ENCODE data around the gene ZNF571. TPM values are rescaled to one million over a fixed set of nuclear protein-coding genes. Genes with fewer than 3 reads are reported as not detected.

Gene ZNF571
- total RNA-seq, 1 experiment from 2014 or later = 6.2 TPM

DNA sequence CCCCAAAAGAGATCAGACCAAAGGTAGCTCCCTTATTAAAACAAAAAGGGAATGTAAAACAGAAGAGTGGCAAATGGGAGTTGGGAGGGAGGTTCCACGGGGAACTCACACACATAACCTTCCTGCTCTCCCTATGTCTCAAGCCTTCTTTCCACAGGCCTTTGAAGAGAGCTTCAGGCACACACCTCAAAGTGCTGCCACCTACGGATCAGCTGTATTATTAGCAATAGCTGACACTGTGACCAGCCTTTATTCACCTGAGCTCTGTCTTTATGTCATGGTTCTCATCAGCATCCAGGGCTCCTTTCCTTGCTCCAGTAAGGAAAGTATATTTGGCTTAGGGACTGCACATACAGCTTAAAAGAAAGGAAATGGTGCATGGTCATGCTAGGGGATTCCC lies 11.3 kb downstream of the ZNF571 start:
- ChIA-PET POLR2A (no interaction called here), CTCF (no interaction called here)
- ATAC-seq (no peak), DNase-seq (ENCODE audit: low read depth, low spot score) (no peak)
- Histone ChIP-seq H3K4me1 (ENCODE audit: control insufficient read depth, insufficient read depth, low read length) (no peaks in the 10 kb centered on the region), H3K4me3 (ENCODE audit: low read depth in 2 of 2, low read length in 2 of 2) (no peak overlapping the region), H3K27me3 (ENCODE audit: control insufficient read depth, insufficient read depth, low read length) (no peaks in the 10 kb centered on the region), H3K27ac (ENCODE audit: low read length) (no peak overlapping the region), H3K36me3 (ENCODE audit: control insufficient read depth, insufficient read depth, low read length) (no peaks in the 10 kb centered on the region), H3K9me3 (ENCODE audit: control insufficient read depth, insufficient read depth, low read depth, low read length) (peaks cover 74% of the 10 kb centered on the region)
- BruUV-seq (replicated peaks) = no TSS peak
- intact Hi-C loops (cut with micrococcal nuclease; ENCODE audit: unreplicated experiment) = no loop called here
- no peak for TF ChIP-seq SIN3A (IDR thresholded peaks at IDR 0.05; ENCODE audit: borderline replicate concordance, insufficient read depth, low read depth, low read length)
- TF ChIP-seq, protein P1, sequence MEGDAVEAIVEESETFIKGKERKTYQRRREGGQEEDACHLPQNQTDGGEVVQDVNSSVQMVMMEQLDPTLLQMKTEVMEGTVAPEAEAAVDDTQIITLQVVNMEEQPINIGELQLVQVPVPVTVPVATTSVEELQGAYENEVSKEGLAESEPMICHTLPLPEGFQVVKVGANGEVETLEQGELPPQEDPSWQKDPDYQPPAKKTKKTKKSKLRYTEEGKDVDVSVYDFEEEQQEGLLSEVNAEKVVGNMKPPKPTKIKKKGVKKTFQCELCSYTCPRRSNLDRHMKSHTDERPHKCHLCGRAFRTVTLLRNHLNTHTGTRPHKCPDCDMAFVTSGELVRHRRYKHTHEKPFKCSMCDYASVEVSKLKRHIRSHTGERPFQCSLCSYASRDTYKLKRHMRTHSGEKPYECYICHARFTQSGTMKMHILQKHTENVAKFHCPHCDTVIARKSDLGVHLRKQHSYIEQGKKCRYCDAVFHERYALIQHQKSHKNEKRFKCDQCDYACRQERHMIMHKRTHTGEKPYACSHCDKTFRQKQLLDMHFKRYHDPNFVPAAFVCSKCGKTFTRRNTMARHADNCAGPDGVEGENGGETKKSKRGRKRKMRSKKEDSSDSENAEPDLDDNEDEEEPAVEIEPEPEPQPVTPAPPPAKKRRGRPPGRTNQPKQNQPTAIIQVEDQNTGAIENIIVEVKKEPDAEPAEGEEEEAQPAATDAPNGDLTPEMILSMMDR (IDR thresholded peaks at IDR 0.05) = peak; percentile 19; the same call in 1 of the 2 replicates
- TF ChIP-seq, protein P2, sequence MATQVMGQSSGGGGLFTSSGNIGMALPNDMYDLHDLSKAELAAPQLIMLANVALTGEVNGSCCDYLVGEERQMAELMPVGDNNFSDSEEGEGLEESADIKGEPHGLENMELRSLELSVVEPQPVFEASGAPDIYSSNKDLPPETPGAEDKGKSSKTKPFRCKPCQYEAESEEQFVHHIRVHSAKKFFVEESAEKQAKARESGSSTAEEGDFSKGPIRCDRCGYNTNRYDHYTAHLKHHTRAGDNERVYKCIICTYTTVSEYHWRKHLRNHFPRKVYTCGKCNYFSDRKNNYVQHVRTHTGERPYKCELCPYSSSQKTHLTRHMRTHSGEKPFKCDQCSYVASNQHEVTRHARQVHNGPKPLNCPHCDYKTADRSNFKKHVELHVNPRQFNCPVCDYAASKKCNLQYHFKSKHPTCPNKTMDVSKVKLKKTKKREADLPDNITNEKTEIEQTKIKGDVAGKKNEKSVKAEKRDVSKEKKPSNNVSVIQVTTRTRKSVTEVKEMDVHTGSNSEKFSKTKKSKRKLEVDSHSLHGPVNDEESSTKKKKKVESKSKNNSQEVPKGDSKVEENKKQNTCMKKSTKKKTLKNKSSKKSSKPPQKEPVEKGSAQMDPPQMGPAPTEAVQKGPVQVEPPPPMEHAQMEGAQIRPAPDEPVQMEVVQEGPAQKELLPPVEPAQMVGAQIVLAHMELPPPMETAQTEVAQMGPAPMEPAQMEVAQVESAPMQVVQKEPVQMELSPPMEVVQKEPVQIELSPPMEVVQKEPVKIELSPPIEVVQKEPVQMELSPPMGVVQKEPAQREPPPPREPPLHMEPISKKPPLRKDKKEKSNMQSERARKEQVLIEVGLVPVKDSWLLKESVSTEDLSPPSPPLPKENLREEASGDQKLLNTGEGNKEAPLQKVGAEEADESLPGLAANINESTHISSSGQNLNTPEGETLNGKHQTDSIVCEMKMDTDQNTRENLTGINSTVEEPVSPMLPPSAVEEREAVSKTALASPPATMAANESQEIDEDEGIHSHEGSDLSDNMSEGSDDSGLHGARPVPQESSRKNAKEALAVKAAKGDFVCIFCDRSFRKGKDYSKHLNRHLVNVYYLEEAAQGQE (IDR thresholded peaks at IDR 0.05; ENCODE audit: insufficient read depth in 1 of 2, low read depth in 2 of 2, low read length in 1 of 2) = no peak
- no peak for TF ChIP-seq TCF7L2 (IDR thresholded peaks at IDR 0.05; ENCODE audit: low read depth, low read length)
- in situ Hi-C loops (cut with HindIII; ENCODE audit: low pct_unique_long_range_greater_than_20kb, low sequenced_read_pairs) = no loop called here

DNA sequence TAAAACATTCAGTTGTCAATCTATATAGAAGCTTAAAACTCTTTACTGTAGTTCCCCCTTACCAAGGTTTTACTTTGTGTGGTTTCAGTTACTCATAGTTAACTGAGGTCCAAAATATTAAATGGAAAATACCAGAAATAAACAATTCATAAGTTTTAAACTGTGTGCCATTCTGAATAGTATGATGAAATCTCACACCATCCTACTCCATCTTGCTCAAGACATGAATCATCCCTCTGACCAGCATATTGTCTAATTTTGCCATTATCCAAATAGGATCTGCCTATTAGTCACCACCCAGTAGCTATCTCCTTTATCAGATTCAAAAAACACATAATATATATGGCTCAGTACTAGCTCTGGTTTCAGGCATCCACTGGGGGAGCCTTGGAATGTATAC lies 22.4 kb downstream of the ZNF571 start:
- H3K4me1 ChIP-seq (ENCODE audit: control insufficient read depth, insufficient read depth, low read length) = no peaks in the 10 kb centered on the region
- BruUV-seq (replicated peaks) = no TSS peak
- H3K9me3 ChIP-seq (ENCODE audit: control insufficient read depth, insufficient read depth, low read depth, low read length) = peaks cover 20% of the 10 kb centered on the region
- ATAC-seq = no peak
- ChIA-PET POLR2A (no interaction called here), CTCF (no interaction called here)
- H3K4me3 ChIP-seq (ENCODE audit: low read depth in 2 of 2, low read length in 2 of 2) = no peak overlapping the region
- no peaks in the 10 kb centered on the region for H3K36me3 ChIP-seq (ENCODE audit: control insufficient read depth, insufficient read depth, low read length)
- TF ChIP-seq, protein P1 (IDR thresholded peaks at IDR 0.05) = no peak
- no peak overlapping the region for H3K27ac ChIP-seq (ENCODE audit: low read length)
- intact Hi-C loops (cut with micrococcal nuclease; ENCODE audit: unreplicated experiment) = no loop called here
- no peak for DNase-seq (ENCODE audit: low read depth, low spot score)
- no peaks in the 10 kb centered on the region for H3K27me3 ChIP-seq (ENCODE audit: control insufficient read depth, insufficient read depth, low read length)
- in situ Hi-C loops (cut with HindIII; ENCODE audit: low pct_unique_long_range_greater_than_20kb, low sequenced_read_pairs) = no loop called here

DNA sequence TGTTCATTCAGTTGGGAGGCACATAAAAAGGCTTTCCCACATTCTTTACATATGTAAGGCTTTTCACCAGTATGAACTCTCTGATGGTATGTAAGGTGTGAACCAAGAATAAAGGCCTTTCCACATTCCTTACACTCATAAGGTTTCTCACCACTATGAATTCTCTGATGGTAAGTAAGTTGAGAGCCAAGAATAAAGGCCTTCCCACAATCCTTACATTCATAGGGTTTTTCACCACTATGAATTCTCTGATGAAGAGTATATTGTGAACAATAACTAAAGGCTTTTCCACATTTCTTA lies 29.3 kb downstream of the ZNF571 start:
- Histone ChIP-seq H3K27ac (ENCODE audit: low read length) (no peak overlapping the region), H3K27me3 (ENCODE audit: control insufficient read depth, insufficient read depth, low read length) (no peaks in the 10 kb centered on the region), H3K4me3 (ENCODE audit: low read depth in 2 of 2, low read length in 2 of 2) (no peak overlapping the region), H3K9me3 (ENCODE audit: control insufficient read depth, insufficient read depth, low read depth, low read length) (peaks cover 81% of the 10 kb centered on the region), H3K4me1 (ENCODE audit: control insufficient read depth, insufficient read depth, low read length) (no peaks in the 10 kb centered on the region), H3K36me3 (ENCODE audit: control insufficient read depth, insufficient read depth, low read length) (no peaks in the 10 kb centered on the region)
- TF ChIP-seq, protein P2 (IDR thresholded peaks at IDR 0.05; ENCODE audit: insufficient read depth in 1 of 2, low read depth in 2 of 2, low read length in 1 of 2) = no peak
- ATAC-seq (no peak), DNase-seq (ENCODE audit: low read depth, low spot score) (no peak)
- intact Hi-C loops (cut with micrococcal nuclease; ENCODE audit: unreplicated experiment) = no loop called here
- BruUV-seq (replicated peaks) = no TSS peak
- POLR2A ChIA-PET = no interaction called here
- in situ Hi-C loops (cut with HindIII; ENCODE audit: low pct_unique_long_range_greater_than_20kb, low sequenced_read_pairs) = no loop called here
- CTCF ChIA-PET = no interaction called here
